ENCODE results near the gene ENOX1.

- TF ChIP-seq, protein P1, sequence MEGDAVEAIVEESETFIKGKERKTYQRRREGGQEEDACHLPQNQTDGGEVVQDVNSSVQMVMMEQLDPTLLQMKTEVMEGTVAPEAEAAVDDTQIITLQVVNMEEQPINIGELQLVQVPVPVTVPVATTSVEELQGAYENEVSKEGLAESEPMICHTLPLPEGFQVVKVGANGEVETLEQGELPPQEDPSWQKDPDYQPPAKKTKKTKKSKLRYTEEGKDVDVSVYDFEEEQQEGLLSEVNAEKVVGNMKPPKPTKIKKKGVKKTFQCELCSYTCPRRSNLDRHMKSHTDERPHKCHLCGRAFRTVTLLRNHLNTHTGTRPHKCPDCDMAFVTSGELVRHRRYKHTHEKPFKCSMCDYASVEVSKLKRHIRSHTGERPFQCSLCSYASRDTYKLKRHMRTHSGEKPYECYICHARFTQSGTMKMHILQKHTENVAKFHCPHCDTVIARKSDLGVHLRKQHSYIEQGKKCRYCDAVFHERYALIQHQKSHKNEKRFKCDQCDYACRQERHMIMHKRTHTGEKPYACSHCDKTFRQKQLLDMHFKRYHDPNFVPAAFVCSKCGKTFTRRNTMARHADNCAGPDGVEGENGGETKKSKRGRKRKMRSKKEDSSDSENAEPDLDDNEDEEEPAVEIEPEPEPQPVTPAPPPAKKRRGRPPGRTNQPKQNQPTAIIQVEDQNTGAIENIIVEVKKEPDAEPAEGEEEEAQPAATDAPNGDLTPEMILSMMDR (IDR thresholded peaks at IDR 0.05) = no peak
- TF ChIP-seq POLR2A (IDR thresholded peaks at IDR 0.05) = no peak
Observed at GRCh38 chr13:43583321-43583720, 203.5 kb downstream of the ENOX1 start.

Measured in testis (tissue), 2 donors.